ENCODE data around the gene HRH1. TPM values are rescaled to one million over a fixed set of nuclear protein-coding genes. Genes with fewer than 3 reads are reported as not detected.

HRH1 gene
- total RNA-seq, 3 donors from 2014 or later (not counting 1 experiment from before 2014, with no cell fraction given) = not detected

GRCh38 chr3:11245827-11246662 lies 91.8 kb downstream of the HRH1 start:
- Histone ChIP-seq H3K4me3 (ENCODE audit: low read length) (no peak overlapping the region), H3K4me1 (ENCODE audit: control insufficient read depth, insufficient read depth, low read length) (no peaks in the 10 kb centered on the region), H3K36me3 (ENCODE audit: control insufficient read depth, insufficient read depth, low read length) (no peaks in the 10 kb centered on the region), H3K9me3 (ENCODE audit: control insufficient read depth, insufficient read depth, low read length) (no peaks in the 10 kb centered on the region), H3K27me3 (ENCODE audit: control insufficient read depth, insufficient read depth, low read length) (no peaks in the 10 kb centered on the region), H3K27ac (ENCODE audit: low read length) (no peak overlapping the region)
- no peak for DNase-seq
- Mint-ChIP-seq H3K36me3 (no peaks in the 10 kb centered on the region), H3K27ac (no peak overlapping the region), H3K4me3 (no peak overlapping the region), H3K4me1 (no peaks in the 10 kb centered on the region), H3K9me3 (no peaks in the 10 kb centered on the region), H3K27me3 (ENCODE audit: low read depth in 2 of 2) (peaks cover 0 to 3% of the 10 kb centered on the region in 2 donors)
- intact Hi-C loops (cut with micrococcal nuclease) = no loop called here
- ATAC-seq = no peak
- no peak for TF ChIP-seq CTCF (IDR thresholded peaks at IDR 0.05)
- WGBS (ENCODE audit: insufficient coverage) = 92% methylated on average over 6 of the region's 6 CpGs

- Histone ChIP-seq H3K27ac (ENCODE audit: low read length) (no peak overlapping the region), H3K36me3 (ENCODE audit: control insufficient read depth, insufficient read depth, low read length) (no peaks in the 10 kb centered on the region), H3K27me3 (ENCODE audit: control insufficient read depth, insufficient read depth, low read length) (no peaks in the 10 kb centered on the region), H3K4me3 (ENCODE audit: low read length) (no peak overlapping the region), H3K4me1 (ENCODE audit: control insufficient read depth, insufficient read depth, low read length) (no peaks in the 10 kb centered on the region), H3K9me3 (ENCODE audit: control insufficient read depth, insufficient read depth, low read length) (no peaks in the 10 kb centered on the region)
- Mint-ChIP-seq H3K4me1 (no peaks in the 10 kb centered on the region), H3K27me3 (ENCODE audit: low read depth in 2 of 2) (peaks cover 0 to 3% of the 10 kb centered on the region in 2 donors), H3K27ac (no peak overlapping the region), H3K9me3 (no peaks in the 10 kb centered on the region), H3K36me3 (no peaks in the 10 kb centered on the region), H3K4me3 (no peak overlapping the region)
- TF ChIP-seq CTCF (IDR thresholded peaks at IDR 0.05) = no peak
- WGBS (ENCODE audit: insufficient coverage) = 100% methylated on average over 1 of the region's 2 CpGs
- ATAC-seq = no peak
- intact Hi-C loops (cut with micrococcal nuclease) = no loop called here
- DNase-seq = no peak
Observed at GRCh38 chr3:11246663-11246970, 92.3 kb downstream of the HRH1 start.

GRCh38 chr3:11247362-11247761 lies 93.1 kb downstream of the HRH1 start:
- no peaks in the 10 kb centered on the region for H3K36me3 ChIP-seq (ENCODE audit: control insufficient read depth, insufficient read depth, low read length)
- no peak overlapping the region for H3K27ac ChIP-seq (ENCODE audit: low read length)
- H3K4me1 ChIP-seq (ENCODE audit: control insufficient read depth, insufficient read depth, low read length) = no peaks in the 10 kb centered on the region
- intact Hi-C loops (cut with micrococcal nuclease) = no loop called here
- H3K9me3 ChIP-seq (ENCODE audit: control insufficient read depth, insufficient read depth, low read length) = no peaks in the 10 kb centered on the region
- DNase-seq = no peak
- Mint-ChIP-seq H3K27me3 (ENCODE audit: low read depth in 2 of 2) (peaks cover 0 to 3% of the 10 kb centered on the region in 2 donors), H3K4me1 (no peaks in the 10 kb centered on the region), H3K27ac (no peak overlapping the region), H3K9me3 (no peaks in the 10 kb centered on the region), H3K4me3 (no peak overlapping the region), H3K36me3 (no peaks in the 10 kb centered on the region)
- no peak for ATAC-seq
- no peak for TF ChIP-seq CTCF (IDR thresholded peaks at IDR 0.05)
- H3K27me3 ChIP-seq (ENCODE audit: control insufficient read depth, insufficient read depth, low read length) = no peaks in the 10 kb centered on the region
- 61% methylated on average over 7 of the region's 8 CpGs for WGBS (ENCODE audit: insufficient coverage)
- no peak overlapping the region for H3K4me3 ChIP-seq (ENCODE audit: low read length)

- Mint-ChIP-seq H3K27ac (no peak overlapping the region), H3K27me3 (ENCODE audit: low read depth in 2 of 2) (peaks cover 5 to 9% of the 10 kb centered on the region in 2 donors), H3K4me1 (no peaks in the 10 kb centered on the region), H3K36me3 (no peaks in the 10 kb centered on the region), H3K9me3 (no peaks in the 10 kb centered on the region), H3K4me3 (no peak overlapping the region)
- TF ChIP-seq CTCF (IDR thresholded peaks at IDR 0.05) = no peak
- peaks cover under 1% of the 10 kb centered on the region for H3K27me3 ChIP-seq (ENCODE audit: control insufficient read depth, insufficient read depth, low read length)
- whole genome bisulfite sequencing (ENCODE audit: insufficient coverage) = 92% methylated on average over 6 of the region's 6 CpGs
- H3K36me3 ChIP-seq (ENCODE audit: control insufficient read depth, insufficient read depth, low read length) = no peaks in the 10 kb centered on the region
- no peak for DNase-seq
- H3K27ac ChIP-seq (ENCODE audit: low read length) = no peak overlapping the region
- no peaks in the 10 kb centered on the region for H3K9me3 ChIP-seq (ENCODE audit: control insufficient read depth, insufficient read depth, low read length)
- intact Hi-C loops (cut with micrococcal nuclease) = no loop called here
- no peak for ATAC-seq
- H3K4me1 ChIP-seq (ENCODE audit: control insufficient read depth, insufficient read depth, low read length) = no peaks in the 10 kb centered on the region
- H3K4me3 ChIP-seq (ENCODE audit: low read length) = no peak overlapping the region
Observed at GRCh38 chr3:11248596-11248995, 94.3 kb downstream of the HRH1 start.
